H1 (cell line): ENCODE results near the gene SLC25A21. TPM values are rescaled to one million over a fixed set of nuclear protein-coding genes. Genes with fewer than 3 reads are reported as not detected.

Experiments
- CTCF ChIA-PET: fragments of 300-600 bp; sonication (Branson Sonifier 250); formaldehyde crosslinking; loops from one replicate; lab custom pipeline; 2021; ENCODE audit not compliant: partially characterized antibody; lab: Charles Lee
- POLR2A ChIA-PET: fragments of 300-600 bp; sonication (Branson Sonifier 250); formaldehyde crosslinking; loops from one replicate; lab custom pipeline; 2021; ENCODE audit warnings: inconsistent platforms; ENCODE audit not compliant: partially characterized antibody; lab: Charles Lee
- DNase-seq, 2 experiments: peaks; one replicate each; pipeline versions ENCODE4 v3.0.0 to v3.0.0-alpha.2; 2010 to 2022; ENCODE audit warnings: low spot score in 2 of 2, low read depth in 1 of 2, mixed read lengths in 1 of 2
- FAIRE-seq: peaks from 2 replicates; lab custom pipeline; 2011; peaks lifted over from hg19 to GRCh38; lab: Jason Lieb, UNC
- H2AFZ ChIP-seq: 2 replicates; pipeline ENCODE4 v1.8.1; 2012; ENCODE audit warnings: low read length, inconsistent platforms
- H2AK5ac ChIP-seq: 2 replicates; pipeline ENCODE4 v1.6.1; 2013; ENCODE audit warnings: low read depth, low read length
- H2BK120ac ChIP-seq: replicated peaks from 2 replicates; pipeline ENCODE3; 2013; ENCODE audit warnings: low read depth, low read length, inconsistent platforms
- H2BK12ac ChIP-seq: 2 replicates; pipeline ENCODE4 v1.6.1; 2013; ENCODE audit warnings: low read depth, low read length
- H2BK15ac ChIP-seq: 2 replicates; pipeline ENCODE4 v1.6.1; 2013; ENCODE audit warnings: low read length
- H2BK20ac ChIP-seq: 2 replicates; pipeline ENCODE4 v1.6.1; 2013; ENCODE audit warnings: low read length
- H2BK5ac ChIP-seq: 2 replicates; pipeline ENCODE4 v1.6.1; 2013; ENCODE audit warnings: low read depth, low read length
- H3K14ac ChIP-seq: 2 replicates; pipeline ENCODE4 v1.6.1; 2013; ENCODE audit warnings: inconsistent platforms; ENCODE audit not compliant: insufficient read length
- H3K18ac ChIP-seq: 2 replicates; pipeline ENCODE4 v1.6.1; 2013; ENCODE audit warnings: low read length; ENCODE audit errors: extremely low read depth
- H3K23ac ChIP-seq: 2 replicates; pipeline ENCODE4 v1.6.1; 2013; ENCODE audit warnings: inconsistent platforms; ENCODE audit not compliant: insufficient read length
- H3K23me2 ChIP-seq: 2 replicates; pipeline ENCODE4 v1.6.1; 2013; ENCODE audit warnings: low read depth, low read length
- H3K27ac ChIP-seq: 2 replicates; pipeline ENCODE4 v1.6.1; 2011; ENCODE audit warnings: low read depth, low read length, inconsistent platforms
- H3K27me3 ChIP-seq, 4 experiments: replicated peaks in 1 of 4; 1 replicate in 1 of 4; 2 replicates in 3 of 4; pipeline versions ENCODE4 v1.6.1 to v1.8.1; 2011 to 2013; ENCODE audit warnings: low read length in 3 of 4, mild to moderate bottlenecking in 3 of 4, inconsistent platforms in 2 of 4, mixed read lengths in 2 of 4, moderate library complexity in 1 of 4; ENCODE audit not compliant: control insufficient read depth in 3 of 4, insufficient read depth in 3 of 4; ENCODE audit errors: extremely low read depth in 1 of 4
- H3K36me3 ChIP-seq, 4 experiments: 2 replicates each; pipeline versions ENCODE4 v1.6.1 to v1.8.1; 2011 to 2013; ENCODE audit warnings: mild to moderate bottlenecking in 4 of 4, low read length in 3 of 4, moderate library complexity in 2 of 4, control low read depth in 1 of 4, inconsistent platforms in 1 of 4; ENCODE audit not compliant: insufficient read depth in 4 of 4, control insufficient read depth in 2 of 4
- H3K4ac ChIP-seq: replicated peaks from 2 replicates; pipeline ENCODE3; 2013; ENCODE audit warnings: low read length, low read depth, mixed read lengths, inconsistent platforms; ENCODE audit not compliant: insufficient read length
- H3K4me1 ChIP-seq, 4 experiments: replicated peaks in 1 of 4; 1 replicate in 1 of 4; 2 replicates in 3 of 4; pipeline versions ENCODE4 v1.6.1 to v1.8.1; 2011 to 2013; ENCODE audit warnings: low read length in 3 of 4, inconsistent platforms in 2 of 4, mixed read lengths in 1 of 4; ENCODE audit not compliant: insufficient read depth in 4 of 4, control insufficient read depth in 3 of 4
- H3K4me2 ChIP-seq, 2 experiments: 2 replicates each; pipeline versions ENCODE4 v1.6.1 to v1.8.1; 2011 to 2013; ENCODE audit warnings: low read depth in 2 of 2, low read length in 2 of 2, control low read depth in 1 of 2, inconsistent platforms in 1 of 2, mild to moderate bottlenecking in 1 of 2; ENCODE audit not compliant: insufficient read depth in 1 of 2
- H3K4me3 ChIP-seq, 4 experiments: fragments of 200-600, 300-600 bp in 1 of 4; sonication (generic), shearing (Covaris generic), sonication (Bioruptor Twin) in 1 of 4; 2 replicates each; pipeline versions ENCODE4 v1.5.1 to v1.8.1; 2011 to 2016; ENCODE audit warnings: low read length in 4 of 4, low read depth in 3 of 4, control low read depth in 2 of 4, inconsistent platforms in 2 of 4, mild to moderate bottlenecking in 2 of 4, mixed read lengths in 1 of 4, moderate library complexity in 1 of 4; ENCODE audit not compliant: insufficient read depth in 2 of 4; ENCODE audit errors: extremely low read depth in 1 of 4
- H3K56ac ChIP-seq: replicated peaks from 2 replicates; pipeline ENCODE3; 2013; ENCODE audit warnings: low read depth, mild to moderate bottlenecking, mixed read lengths, low read length, inconsistent platforms; ENCODE audit not compliant: insufficient read length
- H3K79me1 ChIP-seq: 2 replicates; pipeline ENCODE4 v1.6.1; 2013; ENCODE audit warnings: low read depth, low read length, control low read depth
- H3K79me2 ChIP-seq, 2 experiments: 2 replicates each; pipeline versions ENCODE4 v1.6.1 to v1.8.1; 2012 to 2013; ENCODE audit warnings: low read length in 2 of 2, mild to moderate bottlenecking in 2 of 2, inconsistent platforms in 1 of 2; ENCODE audit not compliant: insufficient read depth in 2 of 2, control insufficient read depth in 1 of 2
- H3K9ac ChIP-seq, 4 experiments: replicated peaks in 1 of 4; 1 replicate in 1 of 4; 2 replicates in 3 of 4; pipeline versions ENCODE4 v1.6.1 to v1.8.1; 2011 to 2013; ENCODE audit warnings: low read depth in 3 of 4, low read length in 3 of 4, control low read depth in 2 of 4, mild to moderate bottlenecking in 2 of 4, moderate library complexity in 2 of 4, inconsistent platforms in 1 of 4; ENCODE audit errors: extremely low read depth in 1 of 4
- H3K9me3 ChIP-seq, 2 experiments: 2 replicates each; pipeline versions ENCODE4 v1.6.1 to v1.8.1; 2012 to 2013; ENCODE audit warnings: mild to moderate bottlenecking in 2 of 2, moderate library complexity in 2 of 2, control low read depth in 1 of 2, inconsistent platforms in 1 of 2, low read depth in 1 of 2, low read length in 1 of 2, mixed read lengths in 1 of 2; ENCODE audit not compliant: insufficient read depth in 2 of 2
- H4K20me1 ChIP-seq, 2 experiments: replicated peaks in 1 of 2; 2 replicates each; pipeline versions ENCODE3 to v1.8.1; 2011 to 2013; ENCODE audit warnings: inconsistent platforms in 2 of 2, low read length in 2 of 2, mild to moderate bottlenecking in 1 of 2; ENCODE audit not compliant: insufficient read depth in 2 of 2, control insufficient read depth in 1 of 2
- H4K5ac ChIP-seq: 2 replicates; pipeline ENCODE4 v1.6.1; 2013; ENCODE audit warnings: low read length, low read depth, mixed read lengths, inconsistent platforms; ENCODE audit not compliant: insufficient read length
- H4K8ac ChIP-seq: 2 replicates; pipeline ENCODE4 v1.8.0; 2013; ENCODE audit warnings: mild to moderate bottlenecking, moderate library complexity, low read length, inconsistent platforms; ENCODE audit not compliant: insufficient read depth; ENCODE audit errors: extremely low read depth
- H4K91ac ChIP-seq: replicated peaks from 2 replicates; pipeline ENCODE3; 2013; ENCODE audit warnings: low read length, mixed read lengths, inconsistent platforms; ENCODE audit not compliant: insufficient read length
- BRCA1 ChIP-seq: IDR thresholded peaks from 2 replicates; pipeline ENCODE4 v1.6.1; 2012; ENCODE audit warnings: low read depth, low read length, improper control_type of control experiment
- CREB1 ChIP-seq: IDR thresholded peaks from 2 replicates; pipeline ENCODE4 v1.6.1; 2012; ENCODE audit warnings: inconsistent platforms
- EGR1 ChIP-seq: IDR thresholded peaks from 2 replicates; pipeline ENCODE4 v1.6.1; 2011; ENCODE audit warnings: low read depth, low read length, borderline replicate concordance
- POLR2A ChIP-seq, 2 experiments: IDR thresholded peaks; 1 replicate in 1 of 2; 2 replicates in 1 of 2; pipeline ENCODE4 v1.6.1; 2011; ENCODE audit warnings: low read depth in 2 of 2, low read length in 2 of 2, mild to moderate bottlenecking in 2 of 2; ENCODE audit errors: control extremely low read depth in 1 of 2
- RAD21 ChIP-seq, 2 experiments: IDR thresholded peaks in 1 of 2; conservative IDR thresholded peaks in 1 of 2; 2 replicates each; pipeline ENCODE4 v1.6.1; 2011; ENCODE audit warnings: low read depth in 2 of 2, low read length in 2 of 2, improper control_type of control experiment in 1 of 2, inconsistent platforms in 1 of 2, mild to moderate bottlenecking in 1 of 2, moderate library complexity in 1 of 2
- RFX5 ChIP-seq: IDR thresholded peaks from 2 replicates; pipeline ENCODE4 v1.6.1; 2011; ENCODE audit warnings: low read depth, low read length, improper control_type of control experiment, borderline replicate concordance
- SAP30 ChIP-seq: fragments of 300-600 bp; sonication (generic); IDR thresholded peaks from 2 replicates; pipeline ENCODE4 v1.7.1; 2012; ENCODE audit warnings: low read length, moderate library complexity, mild to moderate bottlenecking, inconsistent platforms; ENCODE audit not compliant: insufficient read depth, insufficient replicate concordance
- SIN3A ChIP-seq, 2 experiments: IDR thresholded peaks in 1 of 2; conservative IDR thresholded peaks in 1 of 2; 2 replicates each; pipeline ENCODE4 v1.6.1; 2011 to 2012; ENCODE audit warnings: low read length in 2 of 2, improper control_type of control experiment in 1 of 2, low read depth in 1 of 2, mild to moderate bottlenecking in 1 of 2
- TEAD4 ChIP-seq: IDR thresholded peaks from 2 replicates; pipeline ENCODE4 v1.6.1; 2012; ENCODE audit warnings: low read depth, low read length, inconsistent platforms, mixed read lengths
- WGBS, 2 experiments: shearing (Covaris generic) in 1 of 2; methylation state at CpG; one replicate each; pipeline versions ENCODE4 v1.1.6 to v1.1.7; 2013 to 2015; ENCODE audit warnings: low lambda C conversion rate in 2 of 2, mixed read lengths in 2 of 2, inconsistent platforms in 1 of 2, low coverage in 1 of 2, missing lambda C conversion rate in 1 of 2; ENCODE audit not compliant: insufficient replicate concordance in 2 of 2, insufficient coverage in 1 of 2, insufficient read length in 1 of 2; ENCODE audit errors: extremely low coverage in 1 of 2, missing lambda C conversion rate in 1 of 2; 5-methylcytosine and 5-hydroxymethylcytosine counted together
- polyA plus RNA-seq, 7 experiments: library from polyadenylated mRNA; depleted of rRNA in 3 of 7; stranded (reverse) in 5 of 7; unstranded in 2 of 7; fragments of >200 nt in 5 of 7; fragments of 200-250 nt in 2 of 7; gene quantifications; 1 replicate in 5 of 7; 2 replicates in 1 of 7; 4 replicates in 1 of 7; pipeline versions ENCODE4 v1.2.1 to v1.2.3, GENCODE V29; 2011 to 2013; ENCODE audit warnings: missing spikeins in 2 of 7, mixed read lengths in 2 of 7
- total RNA-seq: library from RNA; stranded (reverse); fragmentation: NEBNext Ultra II Directional; extraction: Animal tissue kit (Norgen Biotek cat#: 25700); gene quantifications from 2 replicates; pipeline ENCODE4 v1.2.1, GENCODE V29; 2021
- TF ChIP-seq, protein P1 (sequence below): IDR thresholded peaks from 2 replicates; pipeline ENCODE4 v1.6.1; 2011; ENCODE audit warnings: low read depth, mild to moderate bottlenecking, low read length; ENCODE audit not compliant: insufficient read depth

Gene SLC25A21
- total and polyA plus RNA-seq, 2 of the 8 experiments (the other 6 are each of a cell fraction or from before 2014, with no cell fraction given) = 6.9 to 15.7 TPM

DNA sequence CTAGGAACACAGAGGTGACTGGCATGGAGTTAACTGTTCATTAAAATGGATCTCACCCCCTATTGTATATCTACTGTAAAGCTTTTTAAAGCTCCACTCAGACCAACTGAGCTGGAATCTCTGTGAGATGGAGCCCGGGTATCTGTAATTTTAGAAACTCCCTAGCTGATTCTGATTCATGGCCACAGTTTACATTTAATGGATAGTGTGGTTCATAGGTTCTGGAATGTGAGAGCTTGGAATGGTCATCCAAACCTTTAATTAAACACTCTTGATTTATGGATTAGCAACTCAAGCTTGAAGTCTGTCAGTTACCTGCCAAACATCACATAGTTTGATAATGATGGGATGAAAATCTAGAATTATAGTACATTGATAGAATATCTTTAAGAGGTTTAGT, 183.8 kb downstream of the SLC25A21 start:
- Histone ChIP-seq H2AK5ac (no peak overlapping the region), H2BK20ac (no peak overlapping the region), H3K4me3 (no peak overlapping the region), H2BK5ac (no peak overlapping the region), H2BK15ac (no peak overlapping the region), H4K5ac (no peak overlapping the region), H4K8ac (no peak overlapping the region), H3K56ac (no peak overlapping the region), H3K23me2 (no peaks in the 10 kb centered on the region), H3K9me3 (no peaks in the 10 kb centered on the region), H3K4ac (no peak overlapping the region), H2BK12ac (no peak overlapping the region), H2AFZ (no peak overlapping the region), H2BK120ac (no peak overlapping the region), H3K27me3 (no peaks in the 10 kb centered on the region), H3K14ac (no peak overlapping the region), H3K23ac (no peak overlapping the region), H3K9ac (no peak overlapping the region), H3K4me2 (no peak overlapping the region), H3K27ac (no peak overlapping the region), H3K79me1 (no peaks in the 10 kb centered on the region), H3K36me3 (no peaks in the 10 kb centered on the region), H3K79me2 (no peaks in the 10 kb centered on the region), H4K20me1 (no peaks in the 10 kb centered on the region), H3K4me1 (no peaks in the 10 kb centered on the region), H4K91ac (no peak overlapping the region), H3K18ac (no peak overlapping the region)
- FAIRE-seq = no peak
- POLR2A ChIA-PET = no interaction called here
- WGBS, 2 experiments = 100% methylated on average over 1 of the region's 1 CpG; no CpG with 5 or more reads in 1 of the 2 experiments
- CTCF ChIA-PET = interaction anchor here (0.9 kb wide), 1 partner anchor 46 kb away, joined by 4 read pairs; no protein-coding TSS in a partner anchor
- no peak for TF ChIP-seq RAD21 (IDR thresholded peaks at IDR 0.05 in 1 of 2, conservative IDR thresholded peaks at IDR 0.05 in 1 of 2; ENCODE audit: low read depth in 2 of 2, low read length in 2 of 2)
- no peak for TF ChIP-seq POLR2A (IDR thresholded peaks at IDR 0.05; ENCODE audit: control extremely low read depth in 1 of 2, low read depth in 2 of 2, low read length in 2 of 2)
- no peak for TF ChIP-seq CREB1
- no peak for TF ChIP-seq EGR1
- TF ChIP-seq, protein P1, sequence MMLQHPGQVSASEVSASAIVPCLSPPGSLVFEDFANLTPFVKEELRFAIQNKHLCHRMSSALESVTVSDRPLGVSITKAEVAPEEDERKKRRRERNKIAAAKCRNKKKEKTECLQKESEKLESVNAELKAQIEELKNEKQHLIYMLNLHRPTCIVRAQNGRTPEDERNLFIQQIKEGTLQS = no peak
- no peak for TF ChIP-seq RFX5
- no peak for TF ChIP-seq BRCA1
- no peak for TF ChIP-seq TEAD4
- no peak for TF ChIP-seq SIN3A (conservative IDR thresholded peaks at IDR 0.05 in 1 of 2, IDR thresholded peaks at IDR 0.05 in 1 of 2; ENCODE audit: low read depth in 1 of 2, low read length in 2 of 2)
- TF ChIP-seq SAP30 = no peak
- DNase-seq = no peak
